Stimulated activated CD8-positive, alpha-beta memory T cell treated with anti-CD3 and anti-CD28 coated beads, Interleukin-7, amount 100 ng/mL, for 24 hours (primary cell): ENCODE data around the gene RAP1A.
A peak's percentile ranks its signal among the peaks of the same experiment; 100 is the strongest.
"Not testable (repeated sequence)": the region's sequence is repeated elsewhere in the genome, so short reads cannot be mapped to it uniquely, and the experiment has no call there.

Experiments
- DNase-seq: peaks from one replicate; pipeline ENCODE4 v3.0.0-alpha.2; 2020; ENCODE audit warnings: low read depth

The RAP1A gene

GRCh38 chr1:111598544-111598943 lies 21.0 kb upstream of the RAP1A start:
- DNase-seq: no peak

DNA sequence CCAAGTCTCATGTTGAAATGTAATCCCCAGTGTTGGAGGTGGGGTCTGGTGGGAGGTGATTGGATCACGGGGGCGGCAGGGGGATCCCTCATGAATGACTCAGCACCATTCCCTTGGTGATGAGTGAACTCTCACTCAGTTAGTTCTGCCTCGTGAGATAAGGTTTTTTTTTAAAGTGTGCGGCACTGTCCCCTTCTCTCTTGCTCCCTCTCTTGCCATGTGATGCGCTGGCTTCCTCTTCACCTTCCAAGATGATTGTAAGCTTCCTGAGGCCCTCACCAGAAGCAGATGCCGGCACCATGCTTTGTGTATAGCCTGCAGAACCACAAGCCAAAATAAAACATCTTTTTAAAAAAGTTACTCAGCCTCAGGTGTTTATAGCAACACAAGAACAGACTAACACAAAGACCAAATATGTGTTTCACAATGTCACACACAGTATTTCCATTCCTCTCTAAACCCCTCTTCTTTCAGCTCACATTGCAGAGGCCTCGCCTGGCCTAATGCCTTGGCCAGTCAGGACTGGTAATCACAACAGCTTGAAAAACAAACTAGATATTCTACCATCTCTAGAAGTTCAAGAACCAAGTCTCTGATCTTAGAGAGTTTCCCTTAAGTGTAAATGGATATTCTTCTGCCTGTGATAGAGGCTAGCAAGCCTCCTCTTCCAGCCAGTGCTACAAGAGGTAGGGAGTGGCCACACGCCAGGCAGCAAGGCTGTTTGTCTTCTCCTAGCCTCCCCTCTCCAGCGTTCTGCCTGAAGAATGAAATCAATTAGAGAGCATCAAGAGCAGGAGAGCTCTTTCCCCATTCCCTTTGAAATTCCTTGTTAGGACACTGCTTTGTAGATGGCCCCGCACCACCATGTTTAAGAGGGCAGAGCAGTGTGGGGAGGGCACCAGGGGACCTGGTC lies 19.6 kb upstream of the RAP1A start:
- no peak for DNase-seq

- DNase-seq: no peak
Measured at GRCh38 chr1:111600886-111601386, 18.7 kb upstream of the RAP1A start.

- DNase-seq: no peak
Measured at GRCh38 chr1:111602302-111602701, 17.3 kb upstream of the RAP1A start.

DNA sequence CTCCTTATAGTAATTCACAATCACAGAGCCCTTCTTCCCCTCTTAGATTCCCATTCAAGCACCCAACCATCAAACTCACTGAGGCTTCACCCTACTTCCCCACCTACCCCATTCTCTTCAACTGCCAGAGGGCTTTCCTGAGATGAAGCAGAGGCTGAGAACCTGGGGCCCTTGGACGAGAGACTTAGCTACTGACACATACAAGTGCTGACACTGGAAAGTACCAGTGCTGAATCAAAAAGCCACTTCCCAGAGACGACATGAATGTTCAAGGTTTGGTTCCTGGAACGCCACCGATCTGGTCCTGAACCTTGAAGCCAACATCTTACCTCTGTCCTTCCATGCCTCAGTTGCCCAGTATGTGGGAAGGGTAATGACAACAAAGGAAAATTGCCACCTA lies 16.6 kb upstream of the RAP1A start:
- DNase-seq: no peak

GRCh38 chr1:111603979-111604378 lies 15.6 kb upstream of the RAP1A start:
- DNase-seq: peak; percentile 49

DNA sequence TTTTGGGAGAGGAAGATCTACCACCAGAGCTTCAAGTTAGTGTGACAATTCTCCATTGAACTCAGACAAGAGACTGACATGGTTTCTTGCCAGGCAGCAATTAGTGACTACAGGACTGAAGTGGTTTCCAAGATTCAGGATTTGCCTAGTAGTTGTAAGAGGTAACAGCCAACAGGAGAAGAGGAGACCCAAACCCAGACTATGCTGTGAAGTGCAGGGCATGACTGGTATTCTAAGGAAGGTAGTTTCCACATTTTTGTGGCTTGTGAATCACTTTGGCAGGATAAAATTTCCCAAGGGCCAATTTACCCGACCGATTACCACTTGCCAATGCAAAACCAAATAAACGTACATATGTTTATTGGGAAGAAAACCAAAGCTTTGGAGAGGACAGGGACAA lies 14.7 kb upstream of the RAP1A start:
- DNase-seq: no peak

GRCh38 chr1:111605576-111605975 lies 14.0 kb upstream of the RAP1A start:
- DNase-seq: no peak

DNA sequence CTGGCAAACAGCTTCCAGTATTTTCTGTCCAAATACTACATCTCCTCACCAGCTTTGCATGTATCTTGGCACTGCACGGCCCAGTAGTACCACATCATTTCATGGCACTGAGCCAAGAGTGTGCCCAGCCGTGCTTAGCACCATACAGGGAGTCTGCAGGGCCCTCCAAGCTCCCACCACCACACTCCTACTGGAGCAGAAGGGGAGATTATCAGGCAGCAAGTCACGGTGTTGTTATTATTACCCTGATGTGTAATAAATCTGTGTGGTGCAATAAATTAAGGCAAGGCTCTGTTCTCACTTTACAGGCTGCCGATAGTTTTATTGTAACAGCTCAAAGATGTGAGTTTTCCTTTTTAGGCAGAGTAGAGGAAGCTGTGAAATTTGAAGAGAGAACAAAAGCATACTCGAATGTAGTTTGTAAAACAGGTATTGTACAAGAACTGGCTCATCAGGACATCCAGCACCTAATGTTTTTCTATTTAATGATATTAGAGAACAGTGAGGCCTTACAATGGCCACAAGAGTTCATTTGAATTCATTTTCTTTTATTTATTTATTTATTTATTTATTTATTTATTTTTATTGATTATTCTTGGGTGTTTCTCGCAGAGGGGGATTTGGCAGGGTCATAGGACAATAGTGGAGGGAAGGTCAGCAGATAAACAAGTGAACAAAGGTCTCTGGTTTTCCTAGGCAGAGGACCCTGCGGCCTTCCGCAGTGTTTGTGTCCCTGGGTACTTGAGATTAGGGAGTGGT lies 13.0 kb upstream of the RAP1A start:
- DNase-seq: not testable (repeated sequence)

DNA sequence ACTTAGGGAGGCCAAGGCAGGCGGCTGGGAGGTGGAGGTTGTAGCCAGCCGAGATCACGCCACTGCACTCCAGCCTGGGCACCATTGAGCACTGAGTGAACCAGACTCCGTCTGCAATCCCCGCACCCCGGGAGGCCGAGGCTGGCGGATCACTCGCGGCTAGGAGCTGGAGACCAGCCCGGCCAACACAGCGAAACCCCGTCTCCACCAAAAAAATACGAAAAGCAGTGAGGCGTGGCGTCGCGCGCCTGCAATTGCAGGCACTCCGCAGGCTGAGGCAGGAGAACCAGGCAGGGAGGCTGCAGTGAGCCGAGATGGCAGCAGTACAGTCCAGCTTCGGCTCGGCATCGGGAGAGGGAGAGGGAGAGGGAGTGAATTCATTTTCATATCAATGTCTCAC lies 11.1 kb upstream of the RAP1A start:
- not testable (repeated sequence) for DNase-seq

DNA sequence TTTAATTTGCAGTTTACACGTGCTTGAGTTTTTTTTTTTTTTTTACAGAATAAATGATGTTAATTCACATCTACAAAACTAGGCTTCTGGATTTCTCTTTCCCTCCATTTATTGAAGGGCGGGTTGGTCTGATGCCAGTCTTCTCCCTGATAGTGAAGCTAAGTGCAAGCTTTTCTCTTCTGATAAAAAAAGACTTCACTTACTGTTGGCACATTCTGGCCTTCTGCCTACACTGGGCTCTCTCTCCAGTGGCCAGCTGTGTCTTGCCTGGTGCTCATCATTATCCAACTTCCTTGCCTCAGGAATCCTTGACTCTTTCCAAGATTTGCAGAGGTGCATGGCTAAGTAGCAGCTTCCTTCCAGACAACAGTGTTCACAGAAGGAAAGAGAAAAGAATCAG lies 7.6 kb upstream of the RAP1A start:
- DNase-seq: no peak

GRCh38 chr1:111615870-111616715 lies 3.5 kb upstream of the RAP1A start:
- no peak for DNase-seq

- no peak for DNase-seq
Measured at GRCh38 chr1:111618081-111618480, 1.5 kb upstream of the RAP1A start.

DNA sequence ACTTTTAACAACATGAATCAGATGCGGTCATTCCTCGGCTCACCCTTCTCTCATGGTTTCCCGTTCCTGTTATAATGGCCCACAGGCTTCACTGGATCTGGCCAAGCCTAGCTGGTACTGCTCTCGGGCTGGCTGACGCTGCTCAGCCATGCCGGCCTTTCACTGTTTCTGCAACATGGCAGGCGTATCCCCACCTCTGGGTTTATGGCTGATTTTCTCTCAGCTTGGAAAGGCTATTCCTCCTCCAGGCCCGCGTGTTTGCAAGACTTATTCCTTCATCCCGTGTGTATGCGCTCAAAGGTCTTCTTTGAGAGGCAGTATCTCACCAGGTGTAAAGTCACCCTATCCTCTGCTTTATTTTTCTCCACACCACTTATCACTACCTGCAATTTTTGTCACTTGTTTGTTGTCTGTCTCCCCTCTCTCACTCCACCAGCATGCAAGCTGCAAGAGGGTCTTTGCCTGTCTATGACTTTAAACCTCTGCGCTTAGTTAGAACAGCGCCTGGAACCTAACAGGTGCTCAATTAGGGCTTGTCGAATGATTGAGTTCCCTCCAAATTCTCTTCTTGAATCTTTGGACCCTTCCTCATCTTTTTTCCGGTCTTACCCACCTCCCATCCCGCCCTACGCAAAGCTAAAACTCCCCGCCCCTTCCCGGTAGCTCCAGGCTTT lies 491 bp upstream of the RAP1A start:
- DNase-seq: no peak

- DNase-seq: no peak
Measured at GRCh38 chr1:111620441-111620971, 917 bp downstream of the RAP1A start.

GRCh38 chr1:111621050-111621449 lies 1.5 kb downstream of the RAP1A start:
- no peak for DNase-seq

DNA sequence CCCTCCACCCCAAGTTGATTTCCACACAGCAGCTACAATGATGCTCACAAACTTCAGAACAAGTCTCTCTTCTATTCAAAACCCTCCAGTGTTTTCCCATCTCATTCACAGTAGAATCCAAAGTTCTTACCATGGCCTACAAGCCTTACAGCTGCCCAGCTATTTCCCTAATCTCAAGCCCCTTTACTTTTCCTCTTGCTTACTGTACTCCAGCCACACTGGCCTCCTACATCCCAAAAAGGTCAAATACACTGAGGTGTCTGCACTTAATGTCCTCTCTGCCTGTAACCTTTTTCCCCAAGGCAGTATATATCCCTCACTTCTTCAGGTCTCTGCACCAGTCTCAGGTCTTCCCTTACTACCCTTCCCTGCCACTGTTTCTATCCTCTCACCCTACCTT lies 2.6 kb downstream of the RAP1A start:
- DNase-seq: no peak

DNA sequence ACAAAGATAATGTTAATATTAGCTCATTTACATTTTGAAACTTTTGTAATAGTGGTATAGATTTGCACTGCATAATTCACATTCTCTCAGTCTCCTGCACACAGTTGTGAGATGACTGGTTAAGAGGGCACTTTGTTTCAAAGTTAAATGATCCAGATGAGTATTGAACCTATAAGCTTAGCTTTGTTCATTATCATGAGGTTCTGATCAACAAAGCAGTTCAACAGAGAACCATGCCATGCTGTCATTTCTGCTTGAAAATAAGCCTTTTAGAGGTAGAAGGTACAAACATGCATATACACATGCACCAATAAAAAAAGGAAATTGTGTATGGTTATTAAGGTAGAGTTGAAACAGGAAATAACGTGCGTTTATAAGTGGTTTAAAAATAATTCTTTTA lies 4.8 kb downstream of the RAP1A start:
- DNase-seq: no peak

DNA sequence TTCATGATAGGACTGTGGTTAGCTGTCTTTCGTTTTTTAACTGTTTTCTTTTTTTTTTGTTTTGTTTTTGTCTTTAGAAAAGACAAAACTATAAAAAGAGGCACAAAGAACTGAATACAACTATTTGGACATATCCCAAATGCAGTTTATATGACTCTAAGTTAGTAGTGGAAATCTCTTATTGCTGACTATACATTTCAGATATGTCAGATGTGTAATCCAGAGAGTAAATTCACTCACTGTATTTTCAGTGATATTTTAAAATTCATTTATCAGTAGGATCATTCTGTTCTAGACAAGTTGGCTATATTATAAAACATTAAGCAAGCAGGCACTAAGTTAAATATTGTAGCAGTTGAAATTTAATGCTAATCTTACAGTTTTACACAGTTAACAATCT lies 5.7 kb downstream of the RAP1A start:
- DNase-seq: no peak

GRCh38 chr1:111628153-111628552 lies 8.6 kb downstream of the RAP1A start:
- DNase-seq: no peak

DNA sequence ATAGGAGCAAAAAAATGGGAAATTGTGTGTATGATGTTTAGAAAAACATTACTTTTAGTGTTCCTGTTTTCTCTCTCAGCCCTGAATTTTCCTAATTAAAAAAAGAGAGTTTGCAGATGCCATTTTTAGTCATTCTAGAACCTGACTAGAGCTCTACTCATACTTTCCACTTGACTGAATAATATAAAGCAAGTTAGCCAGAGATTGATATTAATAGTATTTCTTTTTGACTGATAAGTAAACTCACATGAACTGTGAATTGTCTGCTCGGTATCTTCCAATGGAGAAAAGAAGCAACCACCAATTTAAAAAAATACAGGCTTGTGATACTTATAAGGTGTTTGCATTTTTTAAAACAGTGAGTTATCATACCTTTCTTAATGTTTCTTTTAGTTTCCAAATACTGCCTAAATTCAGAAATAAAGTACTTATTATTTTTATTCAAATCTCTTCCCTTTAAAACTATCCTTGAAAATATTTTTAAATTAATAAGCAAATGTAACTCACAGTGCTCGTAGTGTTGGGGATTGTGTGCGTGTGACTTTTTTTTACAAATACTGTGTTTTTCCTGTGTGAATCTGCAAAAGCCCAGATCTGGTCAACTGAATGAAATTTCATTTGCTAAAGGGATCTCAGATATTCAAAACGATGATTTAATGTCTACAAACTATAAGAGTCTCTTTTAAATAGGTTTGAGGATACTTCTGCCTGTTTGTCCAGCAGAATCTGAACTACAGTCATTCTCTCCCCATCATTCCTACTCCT lies 9.8 kb downstream of the RAP1A start:
- no peak for DNase-seq
